Spleen (tissue), 11 donors: ENCODE results near the gene FAM171A1. TPM values are rescaled to one million over a fixed set of nuclear protein-coding genes. Genes with fewer than 3 reads are reported as not detected.
"Not testable (repeated sequence)": the region's sequence is repeated elsewhere in the genome, so short reads cannot be mapped to it uniquely, and the experiment has no call there.

Experiments
- DNase-seq: peaks from one replicate; pipeline ENCODE4 v3.0.0-alpha.2; 2020
- H3K27ac ChIP-seq, 8 donors: fragments of 200-600 bp; sonication (generic) in 7 of 8; 1 replicate in 4 of 8; 2 replicates in 4 of 8; pipeline versions ENCODE4 v1.5.0 to v1.8.0; 2016 to 2021; ENCODE audit warnings: inconsistent platforms in 4 of 8, mild to moderate bottlenecking in 4 of 8, moderate library complexity in 1 of 8
- H3K27me3 ChIP-seq, 7 donors: fragments of 200-600 bp; sonication (generic) in 6 of 7; replicated peaks in 1 of 7; 1 replicate in 4 of 7; 2 replicates in 3 of 7; pipeline versions ENCODE4 v1.5.0 to v1.8.0; 2016 to 2021; ENCODE audit warnings: inconsistent platforms in 3 of 7, mild to moderate bottlenecking in 1 of 7
- H3K36me3 ChIP-seq, 6 donors: fragments of 200-600 bp; sonication (generic) in 5 of 6; 1 replicate in 4 of 6; 2 replicates in 2 of 6; pipeline versions ENCODE4 v1.5.0 to v1.8.0; 2016 to 2021; ENCODE audit warnings: inconsistent platforms in 2 of 6
- H3K4me1 ChIP-seq, 6 donors: fragments of 200-600 bp; sonication (generic) in 5 of 6; 1 replicate in 3 of 6; 2 replicates in 3 of 6; pipeline versions ENCODE4 v1.5.0 to v1.8.0; 2016 to 2021; ENCODE audit warnings: inconsistent platforms in 3 of 6
- H3K4me3 ChIP-seq, 8 donors: fragments of 200-600 bp; sonication (generic) in 7 of 8; 1 replicate in 4 of 8; 2 replicates in 4 of 8; pipeline versions ENCODE4 v1.5.0 to v1.8.0; 2016 to 2021; ENCODE audit warnings: inconsistent platforms in 4 of 8, mild to moderate bottlenecking in 4 of 8, moderate library complexity in 2 of 8
- H3K9me3 ChIP-seq, 8 donors: fragments of 200-600 bp; sonication (generic) in 7 of 8; 1 replicate in 4 of 8; 2 replicates in 4 of 8; pipeline versions ENCODE4 v1.5.0 to v1.8.0; 2016 to 2021; ENCODE audit warnings: inconsistent platforms in 4 of 8
- POLR2A ChIP-seq, 3 donors: fragments of 450-650 bp; IDR thresholded peaks; one replicate each; pipeline ENCODE4 v1.5.1; 2017; ENCODE audit warnings: antibody characterized with exemption in 3 of 3, mild to moderate bottlenecking in 1 of 3
- POLR2AphosphoS5 ChIP-seq, 3 donors: sonication (generic); formaldehyde crosslinking; IDR thresholded peaks; one replicate each; pipeline ENCODE4 v1.5.1; 2017; ENCODE audit warnings: antibody characterized with exemption in 3 of 3
- WGBS, 5 donors: extraction: QIAGEN DNeasy Blood & Tissue Kit in 3 of 5; methylation state at CpG; one replicate each; pipeline versions ENCODE4 v1.1.5 to v1.1.7; 2013 to 2018; 5-methylcytosine and 5-hydroxymethylcytosine counted together
- intact Hi-C: fragments of 100-400 bp; cut with DNase I; formaldehyde crosslinking; loops from one replicate; pipeline ENCODE4 v1.15.0; 2023; ENCODE audit warnings: low total_unique reads
- polyA plus RNA-seq, 3 donors: library from polyadenylated mRNA; stranded (reverse); fragments of 200-250 nt; gene quantifications; one replicate each; pipeline ENCODE4 v1.2.1, GENCODE V29; 2013
- total RNA-seq, 7 donors: library from RNA; depleted of rRNA in 3 of 7; stranded (reverse); fragments of >200 nt in 3 of 7; fragmentation: NEBNext Ultra II Directional in 4 of 7; extraction: Animal tissue kit (Norgen Biotek cat#: 25700) in 4 of 7; gene quantifications; one replicate each; pipeline versions ENCODE4 v1.1.0 to v1.2.1, GENCODE V29; 2016 to 2021
- TF ChIP-seq, protein P1 (sequence below), 11 experiments: fragments of 200-600 bp in 7 of 11; fragments of 450-650 bp in 4 of 11; sonication (generic) in 4 of 11; IDR thresholded peaks in 8 of 11; conservative IDR thresholded peaks in 3 of 11; 1 replicate in 7 of 11; 2 replicates in 4 of 11; pipeline versions ENCODE4 v1.4.0 to v1.8.0; 2016 to 2021; ENCODE audit warnings: antibody characterized with exemption in 11 of 11, inconsistent platforms in 4 of 11, mild to moderate bottlenecking in 1 of 11
- donor health status: healthy with polysubstance abuse.
- donor health status: DM: no; HTN: no; CAD: no; lungs with moderate emphysema.
- donor health status: DM: no; HTN: no; CAD: no.
- donor health status: Bipolar disorder and iron deficiency.
- donor health status: healthy.
- donor health status: DM: no; HTN: no; CAD: no.
- donor health status: DM: yes; HTN: yes; CAD: no.

The FAM171A1 gene
- total and polyA plus RNA-seq, 10 donors: 3.5 to 34.0 (median 19.6) TPM

DNA sequence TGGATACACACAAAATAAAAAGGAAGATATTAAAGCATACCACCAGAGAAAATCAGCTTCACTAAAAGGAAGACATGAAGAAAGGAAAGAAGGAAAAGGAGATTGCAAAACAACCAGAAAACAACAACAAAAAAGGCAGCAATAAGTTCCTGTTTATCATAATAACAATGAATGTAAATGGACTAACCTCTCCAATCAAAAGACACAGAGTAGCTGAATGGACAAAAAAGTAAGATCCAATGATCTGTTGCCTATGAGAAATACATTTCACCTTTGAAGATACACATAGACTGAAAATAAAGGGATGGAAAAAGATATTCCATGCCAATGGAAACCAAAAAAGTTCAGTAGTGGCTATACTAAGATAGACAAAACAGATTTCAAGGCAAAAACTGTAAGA is 30.3 kb upstream of the FAM171A1 start:
- DNase-seq: no peak
- H3K27me3 ChIP-seq: no peaks in the 10 kb centered on the region
- peaks cover 0 to 14% (median 3%) of the 10 kb centered on the region in 8 donors for H3K9me3 ChIP-seq

DNA sequence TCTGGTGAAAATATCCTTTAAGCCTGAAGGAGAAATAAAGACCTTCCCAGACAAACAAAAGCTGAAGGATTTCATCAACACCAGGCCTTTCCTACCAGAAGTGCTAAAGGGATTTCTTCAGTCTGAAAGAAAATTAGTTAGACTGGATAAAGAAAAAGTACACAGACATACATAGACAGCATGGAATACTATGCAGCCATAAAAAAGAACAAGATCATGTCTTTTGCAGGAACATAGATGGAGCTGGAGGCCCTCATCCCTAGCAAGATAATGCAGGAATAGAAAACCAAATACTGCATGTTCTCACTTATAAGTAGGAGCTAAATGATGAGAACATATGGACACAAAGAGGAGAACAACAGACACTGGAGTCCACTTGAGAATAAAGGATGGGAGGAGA is 29.4 kb upstream of the FAM171A1 start:
- intact Hi-C loops, H3K27me3 ChIP-seq: not testable (repeated sequence)

More for the DNA sequence above, 30.3 kb upstream of the FAM171A1 start:
- H3K4me1 ChIP-seq: no peaks in the 10 kb centered on the region
- H3K36me3 ChIP-seq: no peaks in the 10 kb centered on the region
- TF ChIP-seq, protein P1, sequence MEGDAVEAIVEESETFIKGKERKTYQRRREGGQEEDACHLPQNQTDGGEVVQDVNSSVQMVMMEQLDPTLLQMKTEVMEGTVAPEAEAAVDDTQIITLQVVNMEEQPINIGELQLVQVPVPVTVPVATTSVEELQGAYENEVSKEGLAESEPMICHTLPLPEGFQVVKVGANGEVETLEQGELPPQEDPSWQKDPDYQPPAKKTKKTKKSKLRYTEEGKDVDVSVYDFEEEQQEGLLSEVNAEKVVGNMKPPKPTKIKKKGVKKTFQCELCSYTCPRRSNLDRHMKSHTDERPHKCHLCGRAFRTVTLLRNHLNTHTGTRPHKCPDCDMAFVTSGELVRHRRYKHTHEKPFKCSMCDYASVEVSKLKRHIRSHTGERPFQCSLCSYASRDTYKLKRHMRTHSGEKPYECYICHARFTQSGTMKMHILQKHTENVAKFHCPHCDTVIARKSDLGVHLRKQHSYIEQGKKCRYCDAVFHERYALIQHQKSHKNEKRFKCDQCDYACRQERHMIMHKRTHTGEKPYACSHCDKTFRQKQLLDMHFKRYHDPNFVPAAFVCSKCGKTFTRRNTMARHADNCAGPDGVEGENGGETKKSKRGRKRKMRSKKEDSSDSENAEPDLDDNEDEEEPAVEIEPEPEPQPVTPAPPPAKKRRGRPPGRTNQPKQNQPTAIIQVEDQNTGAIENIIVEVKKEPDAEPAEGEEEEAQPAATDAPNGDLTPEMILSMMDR (IDR thresholded peaks at IDR 0.05 in 8 of 11, conservative IDR thresholded peaks at IDR 0.05 in 3 of 11): no peak
- TF ChIP-seq POLR2A (IDR thresholded peaks at IDR 0.05): no peak
- no peak for TF ChIP-seq POLR2AphosphoS5 (IDR thresholded peaks at IDR 0.05)
- no peak overlapping the region for H3K4me3 ChIP-seq
- no peak overlapping the region for H3K27ac ChIP-seq
- intact Hi-C loops: no loop called here

DNA sequence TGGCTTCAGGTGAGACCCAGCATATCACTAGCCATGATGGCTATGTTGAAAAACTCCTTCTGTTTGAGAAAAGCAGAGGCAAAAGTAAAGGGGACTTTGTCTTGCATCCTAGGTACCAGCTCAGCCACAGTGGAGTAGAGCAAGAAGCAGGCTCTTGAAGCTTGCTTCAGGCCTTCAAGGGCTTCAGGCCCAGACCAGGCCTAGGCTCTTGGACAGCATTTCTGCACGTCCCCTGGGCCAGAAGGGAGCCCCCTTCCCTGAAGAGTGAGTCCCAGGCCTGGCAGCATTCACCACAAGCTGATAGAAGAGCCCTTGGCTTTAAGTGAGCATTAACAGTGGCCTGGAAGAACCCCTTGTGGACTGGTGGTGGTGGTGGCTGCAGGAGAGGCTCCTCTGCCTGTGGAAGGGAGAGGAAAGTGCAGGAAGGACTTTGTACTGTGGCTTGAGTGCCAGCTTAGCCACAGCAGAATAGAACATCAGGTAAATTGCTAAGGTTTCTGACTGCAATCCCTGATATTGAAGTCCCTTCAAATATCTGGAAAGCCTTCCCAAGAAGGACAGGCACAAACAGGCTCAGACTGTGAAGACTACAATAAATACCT is 28.1 kb upstream of the FAM171A1 start:
- Histone ChIP-seq H3K27me3 (no peaks in the 10 kb centered on the region), H3K4me1 (no peaks in the 10 kb centered on the region), H3K4me3 (no peak overlapping the region), H3K36me3 (no peaks in the 10 kb centered on the region), H3K9me3 (peaks cover 0 to 8% (median 3%) of the 10 kb centered on the region in 8 donors), H3K27ac (no peak overlapping the region)
- no peak for TF ChIP-seq POLR2AphosphoS5 (IDR thresholded peaks at IDR 0.05)
- TF ChIP-seq, protein P1 (IDR thresholded peaks at IDR 0.05 in 8 of 11, conservative IDR thresholded peaks at IDR 0.05 in 3 of 11): no peak
- TF ChIP-seq POLR2A (IDR thresholded peaks at IDR 0.05): no peak
- 14 to 80% (median 59%) methylated on average over 1 of the region's 1 CpG for WGBS, 5 donors
- intact Hi-C loops: no loop called here
- no peak for DNase-seq

More for the DNA sequence above, 29.4 kb upstream of the FAM171A1 start:
- H3K4me3 ChIP-seq, H3K36me3 ChIP-seq, H3K4me1 ChIP-seq, H3K27ac ChIP-seq, DNase-seq: not testable (repeated sequence)
- peaks cover 0 to 14% (median 3%) of the 10 kb centered on the region in 8 donors for H3K9me3 ChIP-seq

GRCh38 chr10:15395935-15396334 is 24.8 kb upstream of the FAM171A1 start:
- H3K27ac ChIP-seq: no peak overlapping the region
- H3K4me3 ChIP-seq: no peak overlapping the region
- TF ChIP-seq, protein P1 (IDR thresholded peaks at IDR 0.05 in 8 of 11, conservative IDR thresholded peaks at IDR 0.05 in 3 of 11): no peak
- no peak for TF ChIP-seq POLR2A (IDR thresholded peaks at IDR 0.05)
- no peak for TF ChIP-seq POLR2AphosphoS5 (IDR thresholded peaks at IDR 0.05)
- H3K9me3 ChIP-seq: peaks cover 0 to 7% (median 0%) of the 10 kb centered on the region in 8 donors
- 80 to 89% (median 86%) methylated on average over 3 of the region's 3 CpGs for WGBS, 5 donors
- intact Hi-C loops: no loop called here
- H3K36me3 ChIP-seq: no peaks in the 10 kb centered on the region
- DNase-seq: no peak
- peaks cover 0 to 3% (median 0%) of the 10 kb centered on the region in 6 donors for H3K4me1 ChIP-seq
- peaks cover 0 to 4% (median 0%) of the 10 kb centered on the region in 7 donors for H3K27me3 ChIP-seq
